Stimulated activated CD8-positive, alpha-beta memory T cell treated with anti-CD3 and anti-CD28 coated beads, Interleukin-7, amount 100 ng/mL, for 24 hours (primary cell): ENCODE measurements around the gene PTPRT.

ENCODE experiments used
- DNase-seq: peaks from one replicate; pipeline ENCODE4 v3.0.0-alpha.2; 2020; ENCODE audit warnings: low read depth

The PTPRT gene

DNA sequence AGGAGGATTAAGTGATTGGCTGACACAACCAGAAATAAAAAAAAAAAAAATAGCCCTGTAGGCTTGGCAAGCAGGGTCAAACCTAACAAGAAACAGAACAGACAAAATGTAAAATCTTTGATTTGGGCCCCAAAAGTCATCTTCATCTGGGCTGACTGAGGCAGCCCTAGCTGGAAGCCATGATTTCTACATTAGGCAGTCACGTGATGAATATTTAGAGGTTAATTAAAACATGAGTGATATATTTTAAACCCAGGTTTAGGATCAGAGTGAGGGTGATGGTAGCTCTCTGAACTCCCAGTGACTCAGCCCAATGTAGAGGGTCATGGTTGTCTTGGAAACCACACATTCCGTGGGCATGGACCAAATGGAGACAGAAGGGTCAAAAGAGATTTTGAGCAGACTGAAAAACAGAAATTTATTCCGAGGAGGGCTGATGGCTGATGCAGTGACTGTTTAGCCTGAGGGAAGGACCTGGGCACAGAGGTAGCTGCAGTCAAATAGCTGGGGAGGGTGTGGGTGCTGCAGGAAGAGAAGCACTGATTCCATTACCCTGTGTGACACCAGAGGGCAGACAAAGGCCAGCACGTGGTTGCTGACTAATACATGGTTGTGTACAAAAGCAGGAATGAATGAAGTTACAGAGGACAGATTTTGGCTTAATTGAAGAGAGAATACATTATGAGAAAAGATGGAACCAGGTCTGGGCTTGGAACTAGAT, 998.4 kb downstream of the PTPRT start:
- DNase-seq: no peak

DNA sequence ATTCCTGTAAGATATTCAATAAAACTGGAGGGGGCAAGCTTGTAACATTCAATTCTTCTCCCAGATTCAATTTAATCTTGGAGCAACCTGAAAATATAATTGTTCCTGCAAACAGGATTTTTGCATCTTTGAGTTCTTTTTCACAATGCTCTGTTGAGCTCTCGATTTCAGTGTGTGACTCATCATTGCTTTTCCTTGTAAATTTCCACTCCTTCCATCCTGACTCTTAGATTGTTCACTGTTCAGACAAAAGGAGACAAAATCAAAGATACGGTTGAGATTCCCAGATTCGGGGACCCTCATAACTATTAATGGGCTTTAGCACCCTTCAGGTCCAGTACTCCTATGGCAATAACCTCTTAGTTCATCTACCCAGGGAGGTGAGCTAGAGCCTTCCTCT, 999.6 kb downstream of the PTPRT start:
- DNase-seq: no peak

DNA sequence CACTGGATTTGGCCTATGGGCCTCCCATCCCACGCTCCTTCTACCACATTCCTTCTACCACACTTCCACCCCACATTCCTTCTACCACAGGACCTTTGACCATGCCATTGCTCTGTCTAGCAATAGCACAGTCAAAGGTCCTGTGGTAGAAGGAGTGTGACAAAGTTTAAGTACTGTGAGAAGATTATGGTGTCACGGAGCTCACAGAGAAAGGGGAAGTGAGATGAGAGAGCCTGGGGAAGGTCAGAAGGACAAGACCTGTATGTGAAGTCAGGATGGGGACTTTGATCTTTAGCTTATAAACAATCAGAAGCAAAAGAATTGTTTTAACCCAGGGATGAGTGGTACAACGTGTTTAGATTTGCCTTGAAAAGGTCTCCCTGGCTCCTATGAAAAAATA, 1003.4 kb downstream of the PTPRT start:
- no peak for DNase-seq

DNA sequence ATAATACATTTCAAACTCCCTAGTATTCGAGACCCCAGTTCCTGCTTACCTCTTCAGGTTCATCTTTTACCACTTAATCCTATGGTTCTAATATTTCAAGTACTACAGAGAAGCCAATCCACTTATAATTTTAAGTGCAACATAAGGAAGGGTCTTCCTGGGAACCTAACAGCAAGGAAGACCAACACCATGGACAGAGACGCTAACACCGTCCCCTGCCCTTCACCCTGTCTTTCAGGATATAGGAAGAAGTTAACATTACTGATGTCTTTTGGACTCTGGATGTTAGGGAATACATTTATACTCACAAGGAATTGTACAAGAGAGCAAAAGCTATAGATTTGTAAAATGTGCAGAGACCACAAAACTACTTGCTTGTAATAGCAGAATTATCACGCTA, 1006.6 kb downstream of the PTPRT start:
- DNase-seq: no peak

DNA sequence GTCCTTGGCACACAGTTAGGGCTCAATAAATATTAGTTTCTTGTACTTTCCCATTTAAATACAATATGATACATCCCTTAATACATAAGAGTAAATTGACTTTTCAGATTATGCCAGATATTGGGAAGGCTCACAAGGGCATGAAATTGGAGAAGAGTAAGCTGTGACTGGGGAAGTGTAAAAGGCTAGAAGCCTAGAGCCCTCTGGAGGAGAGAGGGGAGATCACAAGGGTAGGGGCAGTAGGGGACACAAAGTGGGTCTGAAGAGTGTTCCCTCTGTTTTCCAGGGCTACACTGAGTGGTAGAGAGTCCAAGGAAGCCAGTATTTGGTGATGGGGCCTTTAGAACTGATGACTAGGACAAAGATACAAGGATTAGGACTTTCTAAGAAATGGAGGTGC, 1008.6 kb downstream of the PTPRT start:
- no peak for DNase-seq

DNA sequence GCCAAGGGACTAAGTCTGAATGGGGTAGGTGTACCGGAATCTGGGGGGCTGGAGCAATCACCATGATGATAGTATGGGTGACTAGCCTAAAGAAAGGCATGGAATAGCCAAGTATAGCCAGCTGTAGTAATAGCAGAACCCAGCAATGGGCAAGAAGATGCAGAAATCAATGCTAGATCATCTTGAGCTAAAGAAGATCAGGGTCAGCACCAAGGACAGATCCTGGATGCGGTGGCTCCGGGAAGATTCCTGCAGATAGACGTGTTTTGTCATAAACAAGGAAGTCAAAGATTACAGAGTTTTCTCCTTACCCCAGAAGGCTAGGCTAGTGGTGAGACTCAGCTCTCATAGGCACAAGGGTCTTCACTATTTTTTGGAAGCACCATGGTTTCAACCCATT, 1009.9 kb downstream of the PTPRT start:
- DNase-seq: no peak

DNA sequence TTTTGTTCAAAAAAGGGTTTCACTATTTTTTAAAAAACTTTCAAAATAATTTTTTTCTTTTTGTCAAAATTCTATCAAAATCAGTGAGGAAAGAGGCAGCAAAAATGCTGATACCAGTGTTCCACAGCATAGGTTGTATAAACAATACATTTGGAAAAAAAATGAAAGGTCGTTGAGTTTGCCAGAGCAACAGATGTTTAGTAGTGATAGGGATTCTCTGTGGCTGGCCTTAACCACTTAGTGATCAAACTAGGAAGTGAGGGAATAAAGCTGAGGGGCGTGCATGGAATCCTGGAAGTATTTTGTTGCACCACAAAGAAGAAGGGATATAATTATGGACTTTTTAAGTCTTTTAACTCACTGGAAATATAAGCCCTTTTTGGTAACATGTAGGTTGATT, 1016.3 kb downstream of the PTPRT start:
- DNase-seq: no peak

DNA sequence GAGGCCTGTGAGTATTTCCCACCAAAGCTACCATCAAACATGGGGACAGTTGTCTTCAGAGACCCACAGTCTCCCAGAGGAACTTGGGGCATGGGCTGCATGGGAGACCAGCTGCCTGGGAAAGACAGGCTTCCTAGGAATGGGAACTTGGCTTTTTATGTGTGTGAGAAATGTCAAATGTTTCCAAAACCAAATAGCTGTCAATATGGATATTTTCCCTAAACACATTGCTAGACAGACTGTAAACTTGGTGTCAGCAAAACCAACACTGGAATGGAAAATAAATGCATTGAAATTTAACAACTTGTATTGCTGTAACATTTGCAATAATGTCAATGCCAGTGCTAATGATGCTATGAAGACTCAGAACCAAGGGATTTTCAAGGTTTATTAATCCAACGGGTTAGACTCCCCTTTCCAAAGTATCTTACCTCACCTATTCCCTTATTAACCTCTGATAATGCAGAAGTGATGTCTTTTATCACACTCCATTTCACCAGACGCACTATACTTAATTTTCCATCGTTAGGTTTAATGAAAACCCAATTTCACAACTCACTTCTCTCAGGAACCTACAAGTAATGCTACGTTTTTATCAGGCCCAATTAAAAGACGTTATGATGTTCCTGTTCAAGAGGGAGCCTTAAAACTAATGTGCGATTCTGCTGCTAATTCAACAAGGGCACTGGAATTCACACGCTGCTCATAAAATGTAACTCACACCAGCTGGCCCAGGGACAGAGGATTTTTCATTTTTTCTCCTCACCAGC, 1025.4 kb downstream of the PTPRT start:
- DNase-seq: no peak

DNA sequence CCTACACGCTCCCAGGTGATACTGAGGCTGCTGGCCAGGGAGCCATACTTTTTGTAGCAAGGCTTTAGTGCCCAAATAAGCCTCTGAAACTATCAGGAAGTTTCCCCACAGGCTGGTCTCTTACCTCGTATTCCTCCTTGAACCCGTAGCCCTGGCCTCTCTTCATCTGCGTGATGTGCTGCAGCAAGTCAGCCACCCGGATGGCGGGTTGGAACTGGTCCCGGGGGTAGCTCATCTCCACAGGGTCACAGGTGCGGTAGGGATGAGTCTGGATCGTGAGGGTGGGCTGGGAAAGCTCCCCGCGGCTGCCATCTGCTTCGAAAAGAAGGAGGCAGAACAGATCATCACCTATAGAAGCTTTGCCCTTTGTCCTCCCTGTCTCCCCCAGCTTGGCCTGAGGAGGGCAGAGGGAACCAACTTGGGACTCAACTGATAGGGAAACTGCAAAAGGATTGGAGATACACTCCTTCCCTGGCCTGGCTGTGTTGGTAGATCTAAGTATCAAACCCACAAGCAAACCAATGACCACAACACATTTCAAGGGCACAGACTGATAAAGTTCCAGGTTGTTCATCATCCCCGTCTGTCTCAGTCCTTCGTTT, 1028.4 kb downstream of the PTPRT start:
- DNase-seq: no peak

DNA sequence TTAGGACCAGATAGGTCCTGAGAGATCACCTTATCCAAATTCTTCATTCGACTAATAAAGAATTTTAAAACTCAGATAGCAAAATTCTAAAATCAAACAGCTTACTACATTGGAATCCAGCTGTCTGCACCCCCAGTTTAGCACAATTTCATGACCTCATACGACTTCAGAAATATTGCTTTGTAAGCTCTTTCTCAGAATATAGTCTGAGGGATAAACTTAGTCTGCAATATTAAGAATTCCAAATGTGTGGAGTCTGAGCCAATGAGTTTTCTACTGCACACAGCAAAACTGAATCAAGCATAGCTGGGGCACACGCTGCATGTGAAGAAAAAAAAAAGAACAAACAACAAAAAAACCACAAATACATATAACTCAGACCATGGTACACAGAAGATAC, 1029.9 kb downstream of the PTPRT start:
- no peak for DNase-seq

DNA sequence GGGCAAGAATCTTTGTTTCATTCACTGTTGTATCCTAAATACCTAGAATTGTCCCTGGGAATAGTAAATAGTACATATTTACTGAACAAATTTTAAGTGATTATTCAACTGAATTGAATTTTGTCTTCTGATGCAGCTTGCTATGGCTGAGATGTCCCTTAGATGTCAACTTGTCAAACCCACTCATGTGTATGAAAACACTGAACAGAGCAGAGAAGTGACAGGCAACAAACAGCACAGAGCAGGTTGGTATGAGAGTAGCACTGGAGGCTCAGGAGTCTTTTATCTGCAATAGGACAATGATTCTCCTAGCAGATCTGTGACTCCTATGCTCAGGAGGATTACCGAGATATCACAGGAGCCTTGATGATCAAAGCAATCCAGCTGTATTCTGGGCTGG, 1031.4 kb downstream of the PTPRT start:
- no peak for DNase-seq

DNA sequence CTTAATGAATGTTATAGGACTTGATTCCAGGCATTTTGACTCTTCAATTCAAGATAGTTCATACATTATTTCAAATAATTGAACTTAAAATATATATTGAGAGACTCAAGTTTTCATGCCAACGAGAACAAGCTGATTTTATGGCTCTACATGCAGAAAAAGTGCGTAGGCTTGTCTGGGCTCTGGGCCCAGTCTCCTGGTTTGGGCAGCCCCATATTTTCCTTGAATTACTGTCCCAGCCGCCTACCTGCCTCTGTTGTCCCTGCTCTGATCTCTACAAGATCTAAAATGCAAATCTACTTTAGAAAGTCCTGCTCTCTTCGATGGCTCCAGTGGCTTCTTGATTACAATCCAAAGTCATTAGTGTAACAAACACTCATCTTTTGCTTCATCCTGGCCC, 1034.1 kb downstream of the PTPRT start:
- DNase-seq: no peak

DNA sequence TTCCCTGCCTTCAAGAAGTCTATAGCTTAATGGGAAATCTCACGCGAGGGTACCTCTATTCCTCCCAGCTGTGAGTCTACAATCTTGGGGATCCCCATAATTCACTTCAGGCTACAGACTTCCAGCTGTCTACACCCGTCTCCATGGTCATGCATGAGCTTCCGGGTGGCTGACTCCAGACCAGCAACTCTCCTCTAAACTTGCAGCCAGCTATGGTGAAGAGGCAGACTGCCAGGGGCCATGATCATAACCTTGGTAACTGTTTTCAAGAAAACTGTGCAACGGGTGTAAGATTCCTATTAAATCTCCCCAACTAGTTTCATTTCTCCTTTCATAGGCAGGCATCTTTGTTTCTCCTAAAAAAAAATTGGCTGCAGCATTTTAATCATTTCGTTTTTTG, 1037.1 kb downstream of the PTPRT start:
- no peak for DNase-seq

DNA sequence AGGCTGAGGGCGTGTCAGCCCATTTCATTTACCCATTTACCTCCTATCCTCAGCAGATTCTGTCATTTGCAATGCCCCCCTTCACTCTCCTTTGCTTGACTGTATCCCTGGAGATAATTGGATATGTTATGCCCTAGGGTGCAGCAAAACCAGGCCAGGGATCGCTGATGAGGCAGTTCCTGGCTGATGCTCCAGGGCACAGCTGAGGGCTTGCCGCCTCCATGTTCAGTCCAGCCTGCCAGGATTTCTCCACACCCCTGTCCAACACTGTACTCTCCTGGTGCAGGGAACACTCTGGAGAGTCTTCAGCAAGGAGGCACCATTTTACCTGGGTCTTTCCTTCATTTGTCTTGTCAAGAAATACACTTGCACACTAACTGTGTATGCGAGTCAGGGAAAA, 1039.5 kb downstream of the PTPRT start:
- no peak for DNase-seq

DNA sequence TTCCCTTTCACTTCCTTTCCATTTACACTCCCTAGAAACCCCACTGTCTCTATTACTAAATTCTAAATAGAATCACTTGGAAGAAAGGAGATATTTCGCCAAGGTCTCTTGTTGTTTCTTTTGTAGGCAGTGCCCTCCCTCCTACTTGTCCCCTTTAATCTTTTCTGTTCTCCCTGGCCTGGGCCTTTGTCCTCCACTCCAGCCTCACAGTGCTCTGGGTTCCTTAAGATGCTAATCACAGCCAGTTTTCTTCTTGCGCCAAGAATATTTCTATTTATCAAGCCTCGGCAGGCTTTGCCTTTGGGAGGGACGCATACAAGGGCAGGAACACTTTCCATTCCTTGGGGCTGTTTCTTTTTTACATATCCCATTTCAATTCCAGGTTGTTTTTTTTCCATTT, 1051.0 kb downstream of the PTPRT start:
- DNase-seq: no peak

DNA sequence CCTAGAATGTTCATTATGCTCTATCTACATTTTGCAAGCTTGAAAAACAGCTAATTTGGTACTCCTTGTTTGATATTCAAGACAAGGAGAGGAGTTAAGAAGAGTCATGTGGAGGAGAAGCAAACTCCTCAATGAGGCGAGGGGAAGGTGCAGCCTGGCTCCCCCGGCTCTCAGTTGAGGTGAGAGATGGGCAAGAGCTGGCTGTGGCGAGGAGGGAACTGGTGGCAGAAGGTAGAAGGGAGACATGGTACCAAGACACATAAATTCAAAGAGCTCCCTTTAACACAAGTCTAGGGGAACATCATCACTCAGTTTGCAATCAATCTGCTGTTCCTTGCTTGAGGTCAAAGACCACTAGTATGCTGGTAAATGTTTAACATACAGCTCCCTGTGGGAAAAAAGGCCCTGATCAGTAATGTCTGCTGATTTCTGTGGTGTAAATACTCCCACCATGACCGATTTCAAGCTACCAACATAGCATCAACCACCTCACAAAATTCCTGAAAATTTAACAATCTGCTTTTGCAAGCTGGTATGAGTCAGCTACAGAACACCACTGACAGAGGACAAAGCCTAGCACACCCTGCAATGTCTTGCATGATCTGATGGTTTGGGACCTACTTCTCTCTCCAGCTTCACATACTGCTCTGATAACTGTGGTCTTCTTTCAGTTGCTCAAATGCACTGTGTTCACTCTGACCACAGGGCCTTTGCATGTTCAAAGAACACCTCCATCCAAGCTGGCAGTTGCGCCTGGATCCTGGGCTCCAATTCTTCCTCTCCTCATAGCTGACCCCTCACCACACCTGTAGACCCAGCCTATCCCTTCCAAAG, 1055.2 kb downstream of the PTPRT start:
- DNase-seq: no peak

DNA sequence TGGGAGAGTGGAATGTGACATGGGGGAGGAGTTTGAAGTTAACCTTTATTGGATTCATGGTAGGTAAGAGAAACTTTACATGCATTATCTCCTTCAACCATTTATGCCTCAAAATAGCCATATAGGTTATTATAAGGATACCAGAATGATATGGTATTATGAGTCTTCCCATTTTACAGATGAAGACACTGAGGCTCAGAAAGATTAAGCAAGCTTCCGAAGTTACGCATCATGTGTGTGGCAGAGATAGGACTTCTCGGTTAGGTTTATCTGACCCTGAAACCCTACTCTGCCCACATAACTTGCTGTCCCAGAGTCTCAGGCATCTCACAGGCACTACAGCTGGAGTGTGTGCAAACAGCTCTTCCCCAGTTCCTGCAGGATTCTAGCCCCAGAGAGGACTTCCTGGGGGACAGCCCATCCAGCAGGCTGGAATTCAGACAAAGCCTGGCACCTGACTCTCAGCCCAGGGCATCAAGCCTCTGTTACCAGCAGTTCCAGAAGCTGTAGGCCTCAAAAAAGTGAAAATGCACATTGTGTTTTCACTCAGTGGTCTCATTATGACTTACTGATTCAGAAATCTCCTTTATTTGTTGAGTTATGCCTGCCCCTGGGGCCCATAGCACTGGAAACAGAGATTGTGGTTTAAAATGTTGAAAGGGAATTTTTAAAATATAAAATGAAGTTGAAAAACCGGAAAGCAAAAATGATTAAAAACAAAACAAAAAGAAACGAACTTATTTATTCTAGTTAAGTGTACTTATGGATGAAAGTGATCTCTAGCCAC, 1058.7 kb downstream of the PTPRT start:
- DNase-seq: no peak

DNA sequence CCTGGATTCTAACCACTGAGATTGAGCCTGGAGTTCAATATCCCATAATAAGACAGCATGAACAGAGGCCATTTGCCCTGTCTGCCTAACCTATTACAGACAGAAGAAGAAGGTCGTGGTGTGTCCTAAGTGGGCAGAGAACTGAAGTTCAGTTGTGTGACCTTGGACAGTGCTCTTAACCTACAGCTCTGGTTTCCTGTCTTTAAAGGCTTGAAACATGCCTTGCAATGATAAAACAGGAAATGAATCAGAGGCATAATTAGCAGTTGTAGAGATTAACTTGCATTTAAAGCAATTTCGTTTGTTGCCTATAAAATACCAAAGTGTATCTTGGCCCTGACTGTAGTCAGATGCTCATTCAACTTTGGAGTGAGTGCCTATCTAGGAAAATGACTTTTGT, 1064.3 kb downstream of the PTPRT start:
- no peak for DNase-seq

DNA sequence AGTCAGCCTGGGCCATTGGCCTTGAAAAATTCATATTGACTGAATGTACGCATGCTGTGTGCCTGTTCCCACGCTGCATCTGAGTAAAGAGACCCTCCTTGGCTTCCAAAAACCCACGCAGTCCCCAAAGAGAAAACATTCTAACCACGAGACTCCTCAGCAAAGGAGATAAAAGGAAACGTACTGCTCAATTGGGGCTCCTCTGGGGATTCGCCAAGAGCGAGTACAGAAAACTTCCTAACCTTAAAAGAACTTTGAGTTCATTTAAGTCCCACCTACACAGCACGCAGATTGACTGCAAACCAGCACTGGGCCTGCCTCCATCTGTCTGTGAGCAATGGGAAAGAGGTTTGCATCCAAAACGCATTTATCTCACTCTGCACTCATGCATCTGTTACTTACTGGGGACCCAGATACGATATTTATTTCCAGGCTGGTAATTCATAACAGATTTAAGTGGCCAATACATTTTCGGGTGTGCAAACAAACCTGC, 1065.7 kb downstream of the PTPRT start:
- no peak for DNase-seq

DNA sequence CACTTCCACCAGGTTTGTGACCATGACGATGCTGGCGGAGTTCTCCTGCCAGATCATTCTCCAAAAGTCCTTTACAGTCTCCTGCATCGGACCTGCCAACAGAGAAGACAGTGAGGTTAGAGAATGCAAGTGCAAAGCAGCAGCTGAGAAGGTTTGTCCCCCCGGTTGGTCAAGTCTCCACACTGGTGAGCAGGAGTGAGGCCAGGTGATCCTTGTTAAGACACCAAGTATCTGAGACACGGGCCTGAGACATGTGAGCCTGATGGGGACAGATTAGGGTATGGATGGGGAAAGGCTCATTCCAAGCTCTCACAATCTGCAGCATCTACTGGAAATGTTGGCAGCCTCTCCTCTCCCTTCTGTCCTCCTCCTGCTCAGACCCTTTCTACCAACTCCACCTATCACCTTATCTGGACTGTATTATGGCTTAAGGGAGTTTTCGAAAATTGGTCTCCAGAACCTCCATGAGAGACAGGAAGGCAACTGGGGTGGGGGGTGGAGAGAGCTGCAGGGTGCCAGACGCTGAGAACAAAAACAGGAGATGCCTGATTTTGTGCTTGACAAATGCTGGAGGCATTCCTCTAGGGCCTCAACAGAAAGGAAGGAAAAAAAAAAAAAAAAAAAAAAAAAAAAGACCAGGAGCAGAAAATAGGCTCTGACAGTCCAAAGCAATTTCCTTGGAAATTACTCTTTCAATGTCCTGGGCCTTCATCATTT, 1071.1 kb downstream of the PTPRT start:
- DNase-seq: no peak

DNA sequence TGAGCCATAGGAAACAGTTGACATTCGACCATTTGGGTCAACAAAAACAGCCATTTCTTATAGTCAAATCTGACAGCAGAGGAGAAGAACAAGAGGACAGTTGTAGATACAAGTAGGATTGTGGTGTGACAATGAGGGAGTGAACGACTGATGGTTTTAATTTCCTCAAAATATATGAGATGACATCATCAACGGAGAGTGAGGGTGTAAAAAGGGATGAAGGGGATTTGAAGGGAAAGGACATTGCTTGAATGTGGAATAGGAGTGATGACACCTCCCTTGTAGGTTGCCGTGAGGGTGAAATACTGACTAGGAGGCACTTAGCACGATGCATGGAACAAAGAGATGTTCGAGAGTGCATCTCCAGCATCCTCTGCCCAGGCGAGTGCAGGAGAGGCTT, 1071.7 kb downstream of the PTPRT start:
- no peak for DNase-seq
